ENCODE data around the gene VPS8.

The VPS8 gene

GRCh38 chr3:185051801-185052200 is 239.8 kb downstream of the VPS8 start:
- ChIA-PET CTCF (no interaction called here), POLR2A (no interaction called here)
- Histone ChIP-seq H3K9me3 (ENCODE audit: control insufficient read depth, insufficient read depth, low read depth, low read length) (no peaks in the 10 kb centered on the region), H3K27ac (ENCODE audit: extremely low read depth, low read depth, low read length) (no peak overlapping the region), H3K4me1 (ENCODE audit: control insufficient read depth, insufficient read depth, low read length) (no peaks in the 10 kb centered on the region), H3K36me3 (ENCODE audit: control insufficient read depth in 2 of 2, insufficient read depth in 1 of 2, low read length in 2 of 2) (peaks cover 0 to 46% of the 10 kb centered on the region in 2 experiments; a peak in 2 of 3 replicates), H3K4me3 (ENCODE audit: low read depth, low read length) (no peak overlapping the region)
- TF ChIP-seq MEIS1 (CRISPR knock-in tag; IDR thresholded peaks at IDR 0.05; ENCODE audit: borderline replicate concordance) (no peak), ZNF335 (tag by site-specific recombination; conservative IDR thresholded peaks at IDR 0.05) (no peak), ZBTB49 (tag by site-specific recombination; IDR thresholded peaks at IDR 0.05; ENCODE audit: low read depth) (no peak), ZBTB8A (tag by site-specific recombination; IDR thresholded peaks at IDR 0.05) (no peak)

- peaks cover 0 to 46% of the 10 kb centered on the region in 2 experiments; a peak in 2 of 3 replicates for H3K36me3 ChIP-seq (ENCODE audit: control insufficient read depth in 2 of 2, insufficient read depth in 1 of 2, low read length in 2 of 2)
- CTCF ChIA-PET, result no interaction called here
- TF ChIP-seq ZFP69B (tag by site-specific recombination; IDR thresholded peaks at IDR 0.05) (no peak), ZNF692 (tag by site-specific recombination; IDR thresholded peaks at IDR 0.05) (no peak), FEZF1 (tag by site-specific recombination; IDR thresholded peaks at IDR 0.05) (no peak), ZNF223 (tag by site-specific recombination; IDR thresholded peaks at IDR 0.05) (no peak)
Observed at GRCh38 chr3:185052631-185053030, 240.7 kb downstream of the VPS8 start.

GRCh38 chr3:185056908-185057307 is 244.9 kb downstream of the VPS8 start:
- Histone ChIP-seq H3K27ac (ENCODE audit: extremely low read depth, low read depth, low read length) (no peak overlapping the region), H3K4me1 (ENCODE audit: control insufficient read depth, insufficient read depth, low read length) (no peaks in the 10 kb centered on the region), H3K36me3 (ENCODE audit: control insufficient read depth in 2 of 2, insufficient read depth in 1 of 2, low read length in 2 of 2) (peaks cover 0 to 13% of the 10 kb centered on the region in 2 experiments; a peak in 2 of 3 replicates), H3K4me3 (ENCODE audit: low read depth, low read length) (no peak overlapping the region), H3K9me3 (ENCODE audit: control insufficient read depth, insufficient read depth, low read depth, low read length) (no peaks in the 10 kb centered on the region)
- CTCF ChIA-PET, result no interaction called here
- TF ChIP-seq ZNF169 (tag by site-specific recombination; IDR thresholded peaks at IDR 0.05) (no peak), ZNF19 (tag by site-specific recombination; IDR thresholded peaks at IDR 0.05; ENCODE audit: low read depth) (no peak), ZNF426 (tag by site-specific recombination; IDR thresholded peaks at IDR 0.05) (no peak), ZFP3 (tag by site-specific recombination; IDR thresholded peaks at IDR 0.05; ENCODE audit: low read depth) (no peak), ZNF18 (tag by site-specific recombination; IDR thresholded peaks at IDR 0.05) (no peak), KLF8 (tag by site-specific recombination; IDR thresholded peaks at IDR 0.05) (no peak), ZNF404 (tag by site-specific recombination; IDR thresholded peaks at IDR 0.05) (no peak), ZBTB21 (tag by site-specific recombination; IDR thresholded peaks at IDR 0.05) (no peak), ZBTB6 (tag by site-specific recombination; IDR thresholded peaks at IDR 0.05) (no peak), ZNF792 (tag by site-specific recombination; IDR thresholded peaks at IDR 0.05) (no peak), SALL2 (tag by site-specific recombination; IDR thresholded peaks at IDR 0.05; ENCODE audit: borderline replicate concordance) (no peak), ZNF302 (tag by site-specific recombination; IDR thresholded peaks at IDR 0.05; ENCODE audit: low read depth) (no peak), PBX3 (CRISPR knock-in tag; IDR thresholded peaks at IDR 0.05) (no peak)
- POLR2A ChIA-PET, result no interaction called here

More at GRCh38 chr3:185052631-185053030, 240.7 kb downstream of the VPS8 start:
- no peak overlapping the region for H3K4me3 ChIP-seq (ENCODE audit: low read depth, low read length)
- H3K4me1 ChIP-seq (ENCODE audit: control insufficient read depth, insufficient read depth, low read length), result no peaks in the 10 kb centered on the region
- POLR2A ChIA-PET, result no interaction called here
- H3K27ac ChIP-seq (ENCODE audit: extremely low read depth, low read depth, low read length), result no peak overlapping the region
- no peaks in the 10 kb centered on the region for H3K9me3 ChIP-seq (ENCODE audit: control insufficient read depth, insufficient read depth, low read depth, low read length)

Measured in HEK293 (cell line).